ENCODE measurements around the gene ABL1.

- TF ChIP-seq EP300 (IDR thresholded peaks at IDR 0.05) (no peak), CTCF (IDR thresholded peaks at IDR 0.05) (no peak)
Observed at GRCh38 chr9:130870491-130871381, 35.7 kb downstream of the ABL1 start.
